Measurements from ENCODE around the gene SIAH3.
A peak's percentile ranks its signal among the peaks of the same experiment; 100 is the strongest.
"Not testable (repeated sequence)": the region's sequence is repeated elsewhere in the genome, so short reads cannot be mapped to it uniquely, and the experiment has no call there.

SIAH3 gene, protein sequence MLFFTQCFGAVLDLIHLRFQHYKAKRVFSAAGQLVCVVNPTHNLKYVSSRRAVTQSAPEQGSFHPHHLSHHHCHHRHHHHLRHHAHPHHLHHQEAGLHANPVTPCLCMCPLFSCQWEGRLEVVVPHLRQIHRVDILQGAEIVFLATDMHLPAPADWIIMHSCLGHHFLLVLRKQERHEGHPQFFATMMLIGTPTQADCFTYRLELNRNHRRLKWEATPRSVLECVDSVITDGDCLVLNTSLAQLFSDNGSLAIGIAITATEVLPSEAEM

DNA sequence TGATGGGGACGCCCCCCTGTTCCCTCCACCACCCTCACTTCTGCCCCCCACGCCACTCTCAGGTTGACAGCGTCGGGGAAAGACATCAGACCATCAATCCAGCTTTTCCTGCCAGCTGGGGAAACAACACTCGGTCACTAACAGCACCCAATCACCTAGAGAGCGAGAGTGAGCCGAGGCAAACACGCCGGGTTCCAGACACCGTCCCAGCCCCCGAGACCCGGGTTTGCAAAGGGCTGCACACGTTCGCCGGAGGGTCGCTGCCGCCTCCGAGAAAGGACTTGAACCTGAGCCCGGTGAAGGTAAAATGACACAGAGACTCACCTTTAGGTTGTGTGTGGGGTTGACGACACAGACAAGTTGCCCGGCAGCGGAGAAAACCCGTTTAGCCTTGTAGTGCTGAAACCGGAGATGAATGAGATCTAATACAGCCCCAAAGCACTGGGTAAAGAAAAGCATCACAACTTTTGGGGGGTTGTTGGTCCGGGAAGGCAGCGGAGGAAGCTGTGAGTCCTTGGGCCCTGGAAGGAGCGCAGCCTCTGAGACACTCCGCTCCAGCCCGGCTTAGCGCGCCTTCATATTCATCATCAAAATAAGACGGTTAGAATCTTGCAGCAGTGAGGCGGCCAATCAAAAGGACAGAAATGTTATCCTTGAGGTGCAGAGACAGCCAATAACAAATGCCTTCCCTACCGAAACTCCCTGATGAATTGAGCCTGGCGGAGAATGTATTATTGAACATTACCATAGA, at the start of gene SIAH3:
SIAH3 (minus strand) TSS at position 583 of the 751 bp plus-strand sequence; CDS start at position 459, 124 bp downstream.
- DNase-seq: peak; percentile 9 to 24

DNA sequence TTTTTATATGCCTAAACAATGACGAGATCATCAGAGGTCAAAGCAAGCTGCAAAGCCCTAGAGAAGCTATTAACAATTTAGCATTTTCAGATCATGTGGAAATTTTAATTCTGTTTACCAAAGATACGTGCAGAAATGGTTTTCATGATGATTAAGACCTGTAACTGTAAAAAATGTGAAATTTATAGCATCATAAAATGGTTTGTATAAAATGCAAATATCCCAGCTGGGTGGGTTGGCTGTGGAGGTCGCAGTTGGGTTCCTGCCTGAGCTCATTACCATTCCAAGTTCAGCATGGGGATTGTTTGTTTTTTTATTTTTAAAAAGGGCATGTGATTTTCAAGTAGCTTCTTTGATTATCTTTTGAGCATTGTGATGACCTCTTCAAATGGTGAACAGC, 47.9 kb upstream of the SIAH3 start:
- DNase-seq: no peak

DNA sequence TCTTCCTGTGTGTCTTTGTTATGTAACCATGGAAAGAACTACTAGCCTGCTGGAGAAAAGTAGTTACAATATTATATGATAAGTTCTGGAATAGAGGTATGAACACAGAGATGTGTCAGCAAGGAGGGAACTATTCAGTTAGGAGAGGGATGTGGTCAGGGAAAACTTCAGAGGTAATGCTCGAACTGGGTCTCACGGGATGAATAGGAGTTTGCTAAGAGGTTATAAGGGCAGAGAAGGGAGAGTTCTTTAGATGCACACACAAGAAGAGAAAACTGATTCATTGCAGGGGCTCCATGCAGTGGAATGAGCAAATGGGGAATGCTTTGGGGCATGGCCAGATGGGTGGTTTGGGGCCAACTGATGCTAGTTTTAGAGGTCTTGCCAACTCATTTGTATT, 46.0 kb upstream of the SIAH3 start:
- no peak for DNase-seq

DNA sequence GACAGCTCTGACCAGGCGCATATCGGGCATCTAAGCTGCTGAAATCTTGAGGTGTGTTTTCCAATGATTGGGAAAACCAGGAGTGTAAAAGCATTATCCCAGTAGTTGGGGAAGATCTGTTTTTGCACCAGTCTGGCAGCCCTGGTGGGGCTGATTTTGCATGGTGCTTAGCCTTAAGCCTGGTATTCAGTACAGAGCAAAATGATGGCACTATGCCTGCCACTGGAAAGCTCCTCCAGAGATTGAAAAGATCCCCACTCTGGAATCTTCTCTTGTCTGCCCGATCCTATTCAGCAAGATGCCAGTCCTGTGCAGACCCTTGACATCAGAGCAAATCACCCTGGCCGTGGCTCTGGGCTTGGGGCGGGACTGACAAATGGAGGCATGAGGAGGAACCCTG, 44.7 kb upstream of the SIAH3 start:
- DNase-seq: no peak

DNA sequence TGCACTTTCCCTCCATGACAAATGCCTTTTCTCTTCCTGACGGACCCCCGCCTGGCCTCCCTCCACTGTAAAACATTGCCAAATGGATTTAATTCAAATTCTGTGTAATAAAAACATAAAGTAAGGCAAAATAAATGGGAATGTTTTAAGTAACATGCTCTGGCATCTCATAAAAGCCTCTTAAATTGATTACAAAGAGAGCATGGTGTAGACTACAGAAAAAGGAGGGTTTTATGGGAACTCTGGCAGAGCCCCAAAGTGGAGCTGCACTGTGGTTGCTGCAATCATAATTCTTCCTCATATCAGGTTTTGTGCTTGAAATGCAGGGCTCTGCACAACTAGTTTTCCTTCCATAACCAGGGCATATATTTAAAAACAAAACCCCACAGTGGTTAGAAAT, 44.3 kb upstream of the SIAH3 start:
- DNase-seq: no peak

DNA sequence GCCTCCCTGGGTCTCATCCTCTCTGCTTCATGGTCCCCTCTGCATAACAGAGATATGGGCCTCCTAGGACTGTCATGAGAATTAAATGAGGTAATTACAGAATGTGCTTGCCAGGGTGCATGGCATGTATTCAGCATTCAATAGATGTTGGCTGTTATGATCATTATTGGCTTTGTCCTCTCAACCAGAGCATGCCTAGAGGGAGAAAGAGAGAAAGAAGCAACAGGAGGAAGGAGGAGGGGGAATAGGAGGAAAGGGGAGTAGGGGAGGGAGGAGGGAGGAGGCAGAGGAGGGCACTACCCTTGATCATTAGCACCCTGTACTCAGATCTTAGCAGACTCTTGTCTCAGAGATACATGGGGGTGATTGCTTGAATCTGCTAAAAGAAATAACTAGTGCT, 41.0 kb upstream of the SIAH3 start:
- no peak for DNase-seq

DNA sequence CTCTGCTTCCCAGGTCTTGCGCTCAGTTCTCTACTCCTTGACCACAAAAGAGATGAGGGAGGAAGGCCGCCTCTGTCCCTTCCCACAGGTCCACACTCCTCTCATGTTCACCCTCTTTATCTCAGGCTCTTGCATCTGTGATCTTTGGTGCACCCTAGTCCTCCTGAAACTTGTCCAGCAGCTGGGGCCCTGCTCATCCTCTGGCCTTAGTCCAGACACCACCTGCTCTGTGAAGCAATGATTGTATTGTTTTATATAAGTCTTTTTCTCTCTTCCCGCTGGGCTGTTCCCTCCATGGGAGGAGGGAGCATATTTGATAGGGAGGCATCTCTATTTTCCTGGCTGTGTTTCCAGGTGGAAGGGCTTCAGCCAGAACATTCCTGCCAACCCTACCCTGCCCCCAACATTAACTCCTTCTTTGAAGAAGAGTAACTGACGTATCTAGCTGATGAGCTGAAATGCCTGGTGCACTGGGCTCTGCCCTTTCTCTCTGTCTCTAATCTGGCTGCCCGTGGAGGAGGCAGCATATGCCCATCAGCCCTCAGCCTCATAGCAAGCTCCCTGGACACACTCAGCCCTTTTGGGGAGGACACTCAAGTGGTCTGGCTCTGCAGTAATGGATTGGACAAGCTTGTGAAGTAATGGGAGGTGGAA, 38.2 kb upstream of the SIAH3 start:
- DNase-seq: no peak

DNA sequence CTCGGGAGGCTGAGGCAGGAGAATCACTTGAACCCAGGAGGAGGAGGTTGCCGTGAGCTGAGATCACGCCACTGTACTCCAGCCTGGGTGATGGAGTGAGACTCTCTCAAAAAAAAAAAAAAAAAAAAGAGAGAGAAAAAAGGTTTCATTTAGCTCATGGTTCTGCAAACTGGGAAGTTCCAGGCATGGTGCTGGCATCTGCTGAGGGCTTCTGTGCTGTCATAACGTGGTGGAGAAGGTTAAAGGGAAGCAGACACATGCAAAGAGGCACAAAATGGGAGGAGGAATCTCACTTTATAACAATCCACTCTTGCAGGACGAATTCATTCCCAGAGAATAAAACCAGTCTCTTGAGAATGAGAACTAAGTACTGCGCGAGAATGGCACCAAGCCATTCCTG, 34.9 kb upstream of the SIAH3 start:
- DNase-seq: no peak

DNA sequence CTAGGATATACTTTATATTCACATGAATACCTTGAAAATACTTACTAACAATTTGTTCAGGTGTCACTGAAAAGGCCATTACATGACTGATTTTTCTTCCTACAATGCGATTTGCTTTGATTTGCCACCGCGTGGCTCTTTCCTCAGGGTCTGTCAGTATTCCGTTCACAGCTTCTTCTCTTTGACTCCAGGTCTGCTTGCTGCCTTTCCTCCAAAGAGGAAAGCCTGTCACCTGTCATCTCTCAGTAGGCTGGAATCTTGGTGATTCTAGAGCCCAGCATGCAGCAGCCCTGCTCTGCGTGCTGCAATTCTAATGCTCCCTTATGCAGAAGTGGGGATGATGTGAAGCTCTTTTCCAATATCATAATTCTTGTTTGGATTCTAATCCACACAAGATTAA, 33.6 kb upstream of the SIAH3 start:
- no peak for DNase-seq

DNA sequence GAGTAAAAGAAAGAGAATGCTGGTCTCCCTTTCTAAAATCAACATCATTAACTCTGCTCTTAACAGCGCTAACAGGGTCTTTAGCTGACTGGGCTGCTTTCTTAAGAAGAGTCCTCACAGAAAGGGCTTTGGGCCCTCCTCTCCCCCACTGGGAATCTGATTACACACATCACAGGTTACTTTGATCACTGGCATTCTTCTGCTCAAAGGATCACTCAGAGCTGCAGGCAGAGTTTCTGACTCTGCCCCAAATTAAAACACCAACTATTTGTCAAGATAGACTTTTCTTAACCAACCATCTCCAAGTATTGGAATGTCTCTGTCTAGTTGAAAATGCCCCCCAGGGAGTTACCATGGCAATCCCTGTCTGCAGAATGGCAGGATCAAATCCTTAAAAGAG, 31.1 kb upstream of the SIAH3 start:
- no peak for DNase-seq

DNA sequence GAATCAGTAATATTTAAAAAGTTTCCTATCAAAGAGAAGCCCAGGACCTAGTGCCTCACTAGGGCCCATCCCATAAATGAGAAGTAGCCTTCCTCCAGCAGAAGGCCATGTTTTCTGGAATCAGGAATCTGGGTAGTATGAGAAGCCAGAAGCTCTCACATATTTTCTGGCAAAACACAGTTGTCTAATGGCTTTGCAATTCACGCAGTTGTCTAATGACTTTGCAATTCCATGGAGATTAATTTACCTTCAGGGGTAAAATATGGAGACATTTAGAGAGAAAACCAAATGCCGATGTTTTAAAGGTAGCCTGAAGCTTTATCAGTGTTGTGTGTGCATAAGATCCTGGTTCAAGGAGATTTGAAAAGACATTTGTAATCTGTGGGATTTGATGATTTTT, 29.8 kb upstream of the SIAH3 start:
- no peak for DNase-seq

DNA sequence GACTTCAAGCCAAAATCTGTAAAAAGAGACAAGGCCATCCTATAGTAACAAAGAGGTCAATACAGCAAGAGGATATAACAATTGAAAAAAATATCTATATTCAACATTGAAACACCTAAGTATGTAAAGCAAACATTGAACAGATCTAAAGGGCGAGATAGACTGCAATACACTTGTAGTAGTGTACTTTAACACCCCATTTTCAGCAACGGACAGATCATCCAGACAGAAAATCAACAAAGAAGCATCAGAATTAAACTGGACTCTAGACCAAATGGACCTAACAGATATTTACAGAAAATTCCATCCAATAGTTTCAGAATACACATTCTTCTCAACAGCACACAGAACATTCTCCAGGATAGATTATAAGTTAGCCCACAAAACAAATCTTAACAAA, 28.7 kb upstream of the SIAH3 start:
- DNase-seq: no peak

DNA sequence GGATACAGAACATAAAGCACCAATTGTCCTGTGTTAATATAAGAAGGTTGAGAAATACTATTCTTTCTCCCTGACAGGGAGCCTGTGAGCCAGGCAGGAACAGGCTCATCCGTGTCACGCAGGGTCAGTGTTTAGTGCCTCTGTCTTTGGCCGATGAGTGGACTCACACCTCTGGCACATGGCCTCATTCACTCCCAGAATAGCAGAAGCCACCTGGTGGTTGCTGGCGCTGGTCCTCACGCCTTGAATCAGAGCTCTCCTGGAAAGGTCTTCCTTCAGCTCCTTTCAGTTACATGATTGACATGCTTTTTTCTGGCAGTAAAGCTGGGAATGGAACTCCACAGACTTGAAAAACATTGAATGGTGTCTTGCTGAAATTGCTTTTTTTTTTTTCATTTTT, 28.1 kb upstream of the SIAH3 start:
- no peak for DNase-seq

DNA sequence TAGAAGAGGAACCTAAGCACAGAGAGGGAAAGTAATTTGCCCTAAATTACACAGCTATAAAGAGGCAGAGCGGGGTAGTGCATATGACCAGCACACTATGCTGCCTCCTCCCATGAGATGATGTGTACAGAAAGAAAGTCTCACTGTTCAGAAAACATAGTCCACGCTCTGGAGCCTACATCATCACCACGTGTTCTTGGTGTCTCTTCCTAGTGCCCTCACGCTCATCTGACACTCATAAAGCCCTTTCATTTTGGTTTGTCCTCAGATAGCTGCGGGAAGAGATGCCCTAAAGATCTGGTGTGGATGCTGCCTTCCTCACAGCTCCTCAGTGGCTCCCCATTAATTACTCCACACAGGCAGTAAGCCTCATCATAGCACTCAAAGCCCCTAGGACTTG, 27.4 kb upstream of the SIAH3 start:
- DNase-seq: no peak

DNA sequence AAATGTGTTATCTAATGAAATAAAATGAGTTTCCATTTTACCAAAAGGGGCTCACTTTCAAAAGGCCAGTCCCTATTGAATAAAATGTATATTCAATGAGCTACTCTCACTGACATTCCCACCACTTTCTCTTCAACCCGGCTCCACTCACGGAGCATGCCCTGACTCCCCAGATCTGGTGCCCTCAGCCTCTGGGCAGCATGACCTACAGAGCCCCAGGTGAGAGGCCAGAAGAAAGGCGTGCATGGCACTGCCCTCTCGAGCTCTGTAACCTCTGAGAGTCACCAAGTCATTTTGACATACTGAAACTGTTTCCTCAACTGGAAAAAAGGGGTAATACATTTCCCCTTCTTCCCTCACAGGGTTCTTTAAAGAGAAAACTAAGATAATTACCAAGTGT, 25.2 kb upstream of the SIAH3 start:
- DNase-seq: no peak

DNA sequence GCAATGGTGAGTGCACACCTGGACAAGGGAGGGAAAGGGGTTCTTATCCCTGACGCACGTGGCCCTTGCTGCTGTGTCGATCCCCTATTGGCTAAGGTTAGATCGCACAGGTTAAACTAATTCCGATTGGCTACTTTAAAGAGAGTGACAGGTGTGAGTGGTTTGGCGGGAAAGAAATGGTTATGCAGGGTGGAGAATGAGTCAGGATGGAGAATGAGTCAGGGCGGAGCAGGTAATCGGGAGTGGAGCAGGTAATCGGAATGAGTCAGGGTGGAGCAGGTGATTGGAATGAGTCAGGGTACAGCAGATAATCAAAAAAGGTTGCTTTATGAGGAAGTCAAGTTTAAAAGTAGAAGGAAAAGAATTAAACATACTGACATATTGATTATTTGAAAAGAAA, 24.4 kb upstream of the SIAH3 start:
- DNase-seq: no peak

DNA sequence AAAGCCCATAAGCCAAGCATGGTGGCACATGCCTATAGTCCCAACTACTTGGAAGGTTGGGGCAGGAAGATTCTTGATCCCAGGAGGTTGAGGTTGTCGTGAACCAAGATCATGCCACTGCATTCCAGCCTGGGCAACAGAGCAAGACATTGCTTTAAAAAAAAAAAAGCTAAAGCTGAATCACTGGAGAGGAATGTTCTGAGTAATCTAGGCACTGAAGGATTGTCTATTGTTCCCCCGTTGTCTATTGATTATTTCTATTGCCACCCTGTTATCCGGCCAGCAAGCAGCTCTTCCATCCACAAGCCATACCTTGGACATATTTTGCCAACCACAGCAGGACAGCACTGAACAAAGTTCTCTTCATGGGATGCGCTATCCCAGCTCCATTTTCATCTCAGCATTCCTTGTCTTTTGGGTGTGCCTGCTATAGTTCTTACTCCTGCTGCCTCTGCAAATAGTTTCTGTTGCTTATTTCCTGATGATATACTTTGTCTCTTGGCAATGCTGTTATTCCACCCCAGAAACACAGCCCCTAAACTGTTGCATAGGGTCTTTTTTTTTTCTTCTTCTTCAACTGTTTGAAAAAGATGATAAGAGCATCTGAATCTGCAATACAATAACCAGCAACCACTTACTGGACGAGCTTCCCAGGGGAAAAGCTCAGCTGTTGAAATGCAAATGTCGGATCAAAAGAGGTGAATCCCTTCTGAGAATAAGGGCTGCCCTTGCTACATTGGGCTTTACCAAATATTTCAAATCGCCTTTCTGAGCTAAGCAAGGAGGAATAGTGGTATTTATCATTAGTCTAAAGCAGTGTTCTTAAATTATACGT, 22.2 kb upstream of the SIAH3 start:
- DNase-seq: no peak

DNA sequence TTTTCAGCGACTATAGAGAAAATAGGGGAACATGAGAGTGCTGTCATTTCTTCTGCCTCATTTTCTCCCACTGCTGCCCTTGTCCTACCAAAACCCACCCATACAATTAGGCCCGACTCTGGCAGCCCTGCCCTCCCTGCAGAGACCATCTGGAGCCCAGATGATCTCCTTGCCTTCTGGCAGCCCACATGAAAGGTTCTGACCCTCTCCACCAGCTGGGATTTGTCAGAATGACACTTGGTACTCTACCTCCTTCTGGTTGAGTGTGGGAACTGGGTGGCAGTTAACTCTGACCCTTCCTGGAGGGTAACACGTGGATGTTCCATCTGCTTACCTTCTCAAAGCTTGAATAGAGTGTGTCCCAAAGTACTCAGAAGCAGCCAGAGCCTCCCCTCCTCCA, 21.0 kb upstream of the SIAH3 start:
- no peak for DNase-seq

DNA sequence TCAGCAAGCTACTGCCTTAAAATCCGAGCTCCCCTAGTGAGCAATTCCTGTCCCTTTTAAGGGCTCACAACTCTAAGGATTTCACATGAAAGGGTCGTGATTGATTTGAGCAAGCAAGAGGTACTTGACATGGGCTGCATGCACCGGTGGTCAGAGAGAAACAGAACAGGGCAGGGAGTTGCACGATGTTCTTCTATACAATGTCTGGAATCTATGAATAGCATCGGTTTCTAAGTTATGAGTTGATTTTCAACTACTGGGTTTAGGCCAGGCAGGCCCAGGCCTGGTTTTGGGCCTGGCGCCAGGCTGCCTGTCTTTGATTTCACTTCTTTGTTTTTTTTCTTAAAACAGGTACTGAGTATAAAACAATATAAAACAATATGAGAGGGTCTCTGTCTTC, 19.6 kb upstream of the SIAH3 start:
- not testable (repeated sequence) for DNase-seq

DNA sequence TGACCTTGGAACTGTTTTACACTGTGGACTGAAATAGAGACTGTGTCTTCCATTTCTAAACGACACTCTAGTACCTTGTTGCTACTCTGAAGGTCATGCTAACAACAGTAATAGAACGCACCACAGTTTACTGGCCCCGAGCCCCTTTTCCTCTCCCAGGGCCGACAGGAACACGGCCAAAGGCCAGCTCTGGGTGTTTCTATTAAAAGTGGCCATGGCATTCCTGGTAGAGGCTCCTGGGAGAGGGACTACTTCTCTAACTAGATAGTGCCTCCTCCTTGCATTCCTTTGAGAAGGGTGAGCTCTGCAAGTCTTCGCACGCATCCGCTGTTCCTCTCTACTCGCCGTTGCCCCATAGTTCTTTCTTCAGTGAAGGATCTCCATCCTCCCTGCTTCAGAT, 18.7 kb upstream of the SIAH3 start:
- no peak for DNase-seq

DNA sequence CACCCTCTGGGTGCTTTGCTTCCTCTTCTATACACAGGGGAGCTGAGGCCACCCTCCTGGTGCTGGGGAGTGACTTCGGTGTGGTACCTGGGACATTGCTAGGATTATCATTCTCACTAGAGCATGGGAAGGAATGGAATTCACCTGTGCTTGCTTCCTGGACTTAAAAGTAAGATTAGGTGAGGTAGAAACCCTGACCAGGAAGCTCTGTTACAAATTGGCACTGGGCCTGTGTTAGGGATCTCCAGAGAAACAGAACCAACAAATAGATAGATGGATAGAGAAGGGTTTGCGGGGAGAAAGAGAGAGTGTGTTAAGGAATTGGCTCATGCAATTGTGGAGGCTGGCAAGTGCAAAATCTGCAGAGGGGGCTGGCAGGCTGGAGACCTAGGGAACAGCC, 13.9 kb upstream of the SIAH3 start:
- DNase-seq: no peak

DNA sequence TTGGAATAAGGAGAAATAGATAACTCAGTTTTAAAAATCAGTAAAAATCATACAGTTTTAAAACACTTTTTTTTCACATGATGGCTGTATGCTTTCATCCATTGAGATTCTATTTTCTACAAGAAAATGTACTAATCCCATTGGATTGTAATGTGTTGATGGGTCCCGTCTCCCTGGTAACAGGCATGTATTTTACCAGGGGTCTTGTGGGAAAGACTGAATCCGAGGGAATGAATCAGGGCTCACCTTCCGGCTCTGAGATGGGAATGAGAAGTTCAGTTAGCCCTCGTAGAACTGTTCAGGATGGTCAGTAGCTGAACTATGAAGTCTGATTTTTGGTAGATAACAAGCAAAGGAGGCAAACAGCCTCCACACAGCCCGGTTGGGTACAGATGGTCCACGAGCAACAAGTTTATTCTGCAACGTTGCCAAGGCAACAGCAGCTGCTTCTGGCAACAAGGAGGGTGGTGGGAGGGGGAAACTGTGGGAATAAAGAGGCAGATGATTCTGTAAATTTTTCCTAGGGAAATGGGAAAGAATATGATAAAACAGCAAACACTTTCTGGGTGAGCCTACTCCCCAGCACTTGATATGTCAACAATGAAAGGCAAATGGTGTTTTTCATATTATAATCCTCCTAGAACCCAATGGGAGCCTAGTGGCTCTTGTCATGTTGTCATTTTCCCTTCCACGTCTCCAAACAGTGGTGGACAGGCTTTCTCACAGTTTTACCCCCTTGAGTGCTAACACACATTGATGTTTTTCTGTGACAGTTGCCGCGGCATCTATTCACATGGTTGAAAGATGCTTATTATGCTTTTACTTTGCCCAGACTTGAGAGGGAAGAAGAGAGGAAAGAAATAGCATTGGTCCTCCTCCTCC, 12.4 kb upstream of the SIAH3 start:
- DNase-seq: no peak

Measured in CD4-positive, alpha-beta T cell treated with Interferon alpha-2 for 1 hour (primary cell).